ENCODE data around the gene MED12. TPM values are rescaled to one million over a fixed set of nuclear protein-coding genes. Genes with fewer than 3 reads are reported as not detected.

MED12 gene
- total and polyA plus RNA-seq, 10 of the 15 experiments (the other 5 are each of a cell fraction or from before 2014, with no cell fraction given) = 0.68 to 28.5 (median 13.7) TPM

DNA sequence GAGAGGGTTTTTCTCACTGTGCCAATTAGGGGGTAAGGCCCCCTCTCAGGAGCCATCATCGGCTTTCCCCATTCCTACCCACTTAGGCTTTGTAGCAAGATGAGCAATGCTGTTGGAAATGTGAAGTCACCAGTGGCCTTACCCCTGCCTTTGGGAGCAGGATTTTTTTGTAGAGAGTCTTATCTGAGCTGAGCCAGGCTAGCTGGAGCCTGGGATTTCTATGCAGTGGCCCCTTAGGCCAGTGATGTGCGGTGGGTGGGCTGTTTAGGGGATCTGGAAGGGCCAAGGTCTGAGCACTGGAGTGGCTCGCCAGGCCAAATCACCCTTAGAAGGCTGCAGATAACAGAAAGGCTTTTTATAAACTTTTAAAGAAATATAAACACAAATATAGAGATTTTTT, 16.1 kb upstream of the MED12 start:
- ChIA-PET POLR2A (interaction anchor here (0.6 to 5.8 kb wide), 5 partner anchors 10 to 78 kb away, joined by 3 to 60 read pairs (median 4); partner anchors contain the start of genes IL2RG and MED12), SMC1A (ENCODE audit: uncharacterized antibody, unreplicated experiment) (interaction anchor here (2.2 to 6.2 kb wide), 5 partner anchors 9 to 80 kb away, joined by 7 to 46 read pairs (median 18); partner anchors contain the start of genes IL2RG and MED12), RAD21 (ENCODE audit: unreplicated experiment) (interaction anchor here (1.9 to 3.3 kb wide), 3 partner anchors 9 to 27 kb away, joined by 7 to 28 read pairs (median 19); partner anchors contain the start of genes IL2RG and MED12), CTCF (interaction anchor here (0.7 to 5.2 kb wide), 7 partner anchors 10 to 104 kb away, joined by 3 to 82 read pairs (median 15); partner anchors contain the start of genes IL2RG and MED12)
- in situ Hi-C loops (cut with MboI) = no loop called here
- Histone ChIP-seq H4K20me1 (ENCODE audit: control insufficient read depth, insufficient read depth) (no peaks in the 10 kb centered on the region), H3K9me3 (replicated peaks; ENCODE audit: control insufficient read depth, insufficient read depth, low read length) (no peaks in the 10 kb centered on the region; the same call in 2 of the 3 replicates), H3K4me1 (ENCODE audit: control insufficient read depth, insufficient read depth, low read length) (peaks cover 3% of the 10 kb centered on the region; the same call in 1 of the 2 replicates), H3K36me3 (ENCODE audit: control insufficient read depth in 2 of 2, insufficient read depth in 2 of 2, low read length in 1 of 2) (no peaks in the 10 kb centered on the region), H2AFZ (ENCODE audit: control insufficient read depth, low read depth, low read length) (no peak overlapping the region), H3K9ac (ENCODE audit: control insufficient read depth, insufficient read depth, low read length) (no peak overlapping the region), H3K4me3 (no peak overlapping the region), H3K79me2 (ENCODE audit: control insufficient read depth, insufficient read depth, low read length) (no peaks in the 10 kb centered on the region), H3K4me2 (ENCODE audit: control insufficient read depth, insufficient read depth) (no peak overlapping the region), H3K27ac (ENCODE audit: control insufficient read depth, insufficient read depth) (no peak overlapping the region), H3K27me3 (replicated peaks in 1 of 2; ENCODE audit: control insufficient read depth in 2 of 2, insufficient read depth in 2 of 2, low read length in 1 of 2) (no peaks in the 10 kb centered on the region)
- no TSS peak for BruUV-seq (replicated peaks)
- FAIRE-seq = no peak
- 78% methylated on average over 3 of the region's 3 CpGs for WGBS (ENCODE audit: insufficient coverage, insufficient replicate concordance, low lambda C conversion rate, missing lambda C conversion rate)
- TF ChIP-seq NRF1 (conservative IDR thresholded peaks at IDR 0.05; ENCODE audit: low read depth, low read length) (no peak), RELB (IDR thresholded peaks at IDR 0.05; ENCODE audit: low read depth) (no peak), ZNF24 (IDR thresholded peaks at IDR 0.05) (no peak), GATAD2B (conservative IDR thresholded peaks at IDR 0.05; ENCODE audit: low read depth) (no peak), CEBPB (IDR thresholded peaks at IDR 0.05; ENCODE audit: borderline replicate concordance in 1 of 2, low read depth in 2 of 2, low read length in 2 of 2) (no peak), ZNF217 (IDR thresholded peaks at IDR 0.05) (no peak), SMAD5 (IDR thresholded peaks at IDR 0.05; ENCODE audit: low read depth) (no peak), HDGF (IDR thresholded peaks at IDR 0.05) (no peak), EP300 (IDR thresholded peaks at IDR 0.05; ENCODE audit: borderline replicate concordance in 1 of 2, control insufficient read depth in 1 of 2, low read depth in 2 of 2, low read length in 2 of 2) (no peak)
- no peak for ATAC-seq
- intact Hi-C loops (cut with micrococcal nuclease; ENCODE audit: unreplicated experiment) = no loop called here
- no peak for DNase-seq (ENCODE audit: low read depth, low spot score)
